Measurements from ENCODE around the gene GDE1. TPM values are rescaled to one million over a fixed set of nuclear protein-coding genes. Genes with fewer than 3 reads are reported as not detected.
A peak's percentile ranks its signal among the peaks of the same experiment; 100 is the strongest.

The GDE1 gene
- total and polyA plus RNA-seq, 9 of the 15 experiments (the other 6 are each of a cell fraction or from before 2014, with no cell fraction given) = 18.8 to 40.5 (median 22.3) TPM

DNA sequence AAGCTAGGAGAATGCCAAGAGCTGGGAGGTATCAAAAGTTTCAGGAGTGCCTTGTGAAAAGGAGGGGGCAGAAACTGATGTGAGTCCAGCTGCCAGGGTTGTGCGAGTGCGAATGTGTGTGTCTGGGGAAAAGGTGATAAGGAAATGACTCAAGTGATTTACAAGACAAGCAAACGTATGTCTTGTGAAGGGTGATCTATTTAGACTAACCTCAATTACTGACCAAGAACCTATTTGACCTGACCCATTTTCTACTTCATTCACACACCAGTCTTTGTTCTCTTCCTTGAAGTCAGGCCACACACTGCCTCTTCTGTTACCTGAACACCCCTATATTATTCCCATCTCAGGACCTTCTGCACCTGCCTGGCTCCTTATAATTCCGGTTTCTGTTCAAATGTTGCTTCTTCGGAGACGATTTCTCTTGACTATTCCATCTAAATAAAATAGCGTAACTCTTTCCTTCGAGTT, 1.0 kb downstream of the GDE1 start (continued):
- TF ChIP-seq, protein P1, sequence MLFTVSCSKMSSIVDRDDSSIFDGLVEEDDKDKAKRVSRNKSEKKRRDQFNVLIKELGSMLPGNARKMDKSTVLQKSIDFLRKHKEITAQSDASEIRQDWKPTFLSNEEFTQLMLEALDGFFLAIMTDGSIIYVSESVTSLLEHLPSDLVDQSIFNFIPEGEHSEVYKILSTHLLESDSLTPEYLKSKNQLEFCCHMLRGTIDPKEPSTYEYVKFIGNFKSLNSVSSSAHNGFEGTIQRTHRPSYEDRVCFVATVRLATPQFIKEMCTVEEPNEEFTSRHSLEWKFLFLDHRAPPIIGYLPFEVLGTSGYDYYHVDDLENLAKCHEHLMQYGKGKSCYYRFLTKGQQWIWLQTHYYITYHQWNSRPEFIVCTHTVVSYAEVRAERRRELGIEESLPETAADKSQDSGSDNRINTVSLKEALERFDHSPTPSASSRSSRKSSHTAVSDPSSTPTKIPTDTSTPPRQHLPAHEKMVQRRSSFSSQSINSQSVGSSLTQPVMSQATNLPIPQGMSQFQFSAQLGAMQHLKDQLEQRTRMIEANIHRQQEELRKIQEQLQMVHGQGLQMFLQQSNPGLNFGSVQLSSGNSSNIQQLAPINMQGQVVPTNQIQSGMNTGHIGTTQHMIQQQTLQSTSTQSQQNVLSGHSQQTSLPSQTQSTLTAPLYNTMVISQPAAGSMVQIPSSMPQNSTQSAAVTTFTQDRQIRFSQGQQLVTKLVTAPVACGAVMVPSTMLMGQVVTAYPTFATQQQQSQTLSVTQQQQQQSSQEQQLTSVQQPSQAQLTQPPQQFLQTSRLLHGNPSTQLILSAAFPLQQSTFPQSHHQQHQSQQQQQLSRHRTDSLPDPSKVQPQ (CRISPR knock-in tag; IDR thresholded peaks at IDR 0.05; ENCODE audit: borderline replicate concordance) = no peak
- peak; percentile 86 for TF ChIP-seq LEF1 (IDR thresholded peaks at IDR 0.05)
- TF ChIP-seq PHF20 (IDR thresholded peaks at IDR 0.05; ENCODE audit: partially characterized antibody) = no peak
- no peak for TF ChIP-seq HNRNPH1 (optimal IDR thresholded peaks at IDR 0.05; ENCODE audit: low read depth, low read length)
- peak; percentile 72; the same call in 1 of the 2 replicates for TF ChIP-seq TARDBP (IDR thresholded peaks at IDR 0.05)
- TF ChIP-seq, protein P2, sequence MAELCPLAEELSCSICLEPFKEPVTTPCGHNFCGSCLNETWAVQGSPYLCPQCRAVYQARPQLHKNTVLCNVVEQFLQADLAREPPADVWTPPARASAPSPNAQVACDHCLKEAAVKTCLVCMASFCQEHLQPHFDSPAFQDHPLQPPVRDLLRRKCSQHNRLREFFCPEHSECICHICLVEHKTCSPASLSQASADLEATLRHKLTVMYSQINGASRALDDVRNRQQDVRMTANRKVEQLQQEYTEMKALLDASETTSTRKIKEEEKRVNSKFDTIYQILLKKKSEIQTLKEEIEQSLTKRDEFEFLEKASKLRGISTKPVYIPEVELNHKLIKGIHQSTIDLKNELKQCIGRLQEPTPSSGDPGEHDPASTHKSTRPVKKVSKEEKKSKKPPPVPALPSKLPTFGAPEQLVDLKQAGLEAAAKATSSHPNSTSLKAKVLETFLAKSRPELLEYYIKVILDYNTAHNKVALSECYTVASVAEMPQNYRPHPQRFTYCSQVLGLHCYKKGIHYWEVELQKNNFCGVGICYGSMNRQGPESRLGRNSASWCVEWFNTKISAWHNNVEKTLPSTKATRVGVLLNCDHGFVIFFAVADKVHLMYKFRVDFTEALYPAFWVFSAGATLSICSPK (IDR thresholded peaks at IDR 0.05; ENCODE audit: borderline replicate concordance) = no peak
- peak; percentile 54; the same call in 1 of the 2 replicates for TF ChIP-seq ZNF316 (IDR thresholded peaks at IDR 0.05)
- TF ChIP-seq KDM1A (IDR thresholded peaks at IDR 0.05) = peak; percentile 97 to 98
- TF ChIP-seq SP1 (CRISPR knock-in tag; IDR thresholded peaks at IDR 0.05) = no peak; the same call in 1 of the 2 replicates
- TF ChIP-seq POU5F1 (IDR thresholded peaks at IDR 0.05; ENCODE audit: borderline replicate concordance, low read depth, low read length, partially characterized antibody) = no peak
- TF ChIP-seq ZNF143 (CRISPR knock-in tag; IDR thresholded peaks at IDR 0.05) = no peak
- TF ChIP-seq GTF2E2 (tag; IDR thresholded peaks at IDR 0.05) = no peak
- peak; percentile 88 for TF ChIP-seq HMGN3 (IDR thresholded peaks at IDR 0.05; ENCODE audit: borderline replicate concordance, extremely low read depth, insufficient read length, low read depth, low read length)
- peak; percentile 92 for TF ChIP-seq MTA2 (IDR thresholded peaks at IDR 0.05; ENCODE audit: low read depth)
- TF ChIP-seq ZNF124 (CRISPR knock-in tag; IDR thresholded peaks at IDR 0.05) = no peak
- TF ChIP-seq RHOXF2B (CRISPR knock-in tag; conservative IDR thresholded peaks at IDR 0.05) = no peak
- TF ChIP-seq FOS (IDR thresholded peaks at IDR 0.05; ENCODE audit: extremely low read depth, insufficient read length) = peak; percentile 49
- TF ChIP-seq, protein P3, sequence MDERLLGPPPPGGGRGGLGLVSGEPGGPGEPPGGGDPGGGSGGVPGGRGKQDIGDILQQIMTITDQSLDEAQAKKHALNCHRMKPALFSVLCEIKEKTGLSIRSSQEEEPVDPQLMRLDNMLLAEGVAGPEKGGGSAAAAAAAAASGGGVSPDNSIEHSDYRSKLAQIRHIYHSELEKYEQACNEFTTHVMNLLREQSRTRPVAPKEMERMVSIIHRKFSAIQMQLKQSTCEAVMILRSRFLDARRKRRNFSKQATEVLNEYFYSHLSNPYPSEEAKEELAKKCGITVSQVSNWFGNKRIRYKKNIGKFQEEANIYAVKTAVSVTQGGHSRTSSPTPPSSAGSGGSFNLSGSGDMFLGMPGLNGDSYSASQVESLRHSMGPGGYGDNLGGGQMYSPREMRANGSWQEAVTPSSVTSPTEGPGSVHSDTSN (CRISPR knock-in tag; IDR thresholded peaks at IDR 0.05; ENCODE audit: low read depth) = no peak
- TF ChIP-seq, protein P3 (tag; conservative IDR thresholded peaks at IDR 0.05; ENCODE audit: low read depth) = peak; percentile 97
- no peak for TF ChIP-seq TFAM (CRISPR knock-in tag; conservative IDR thresholded peaks at IDR 0.05)
- peak; percentile 91 for TF ChIP-seq PML (IDR thresholded peaks at IDR 0.05; ENCODE audit: low read length)
- TF ChIP-seq TOE1 (IDR thresholded peaks at IDR 0.05; ENCODE audit: borderline replicate concordance) = peak; percentile 55; the same call in 1 of the 2 replicates
- no peak for TF ChIP-seq TOE1 (CRISPR knock-in tag; IDR thresholded peaks at IDR 0.05; ENCODE audit: borderline replicate concordance, low read depth)
